Measurements from ENCODE around the gene NMRK2. TPM values are rescaled to one million over a fixed set of nuclear protein-coding genes. Genes with fewer than 3 reads are reported as not detected.

Gene NMRK2
- total RNA-seq, 1 experiment from 2014 or later: not detected

Small RNA genes within 50 kb of the gene (microRNA-seq; reads per million reads assigned to microRNA genes)
- gene MIR637: not detected

Other genes with a start within 250 kb of the NMRK2 start
- gene PIP5K1C, start 232.6 kb upstream of the NMRK2 start, total RNA-seq (2022): 23.6 and 26.3 TPM in 2 replicates
- 84.8 and 111 TPM in 2 replicates for gene TJP3, start 224.7 kb upstream of the NMRK2 start, total RNA-seq (2022)
- gene APBA3, start 171.4 kb upstream of the NMRK2 start, total RNA-seq (2022): 18.1 and 19.6 TPM in 2 replicates
- gene MRPL54, start 170.4 kb upstream of the NMRK2 start, total RNA-seq (2022): 26.1 and 31.0 TPM in 2 replicates
- gene RAX2, start 160.8 kb upstream of the NMRK2 start, total RNA-seq (2022): not detected in 2 replicates
- gene MATK, start 146.7 kb upstream of the NMRK2 start, total RNA-seq (2022): not detected in 2 replicates
- not detected in 2 replicates for gene ZFR2, start 64.0 kb upstream of the NMRK2 start, total RNA-seq (2022)
- gene ATCAY, start 52.4 kb upstream of the NMRK2 start, total RNA-seq (2022): not detected in 2 replicates
- gene DAPK3, start 38.0 kb downstream of the NMRK2 start, total RNA-seq (2022): 46.3 and 50.9 TPM in 2 replicates
- 1,011 and 1,166 TPM in 2 replicates for gene EEF2, start 52.4 kb downstream of the NMRK2 start, total RNA-seq (2022)
- 29.3 and 35.7 TPM in 2 replicates for gene PIAS4, start 74.7 kb downstream of the NMRK2 start, total RNA-seq (2022)
- 38.0 and 44.7 TPM in 2 replicates for gene ZBTB7A, start 133.8 kb downstream of the NMRK2 start, total RNA-seq (2022)
- 113 and 114 TPM in 2 replicates for gene MAP2K2, start 191.1 kb downstream of the NMRK2 start, total RNA-seq (2022)
- gene CREB3L3, start 220.6 kb downstream of the NMRK2 start, total RNA-seq (2022): 0.14 and 0.44 TPM in 2 replicates
- gene SIRT6, start 249.5 kb downstream of the NMRK2 start, total RNA-seq (2022): 22.9 and 26.6 TPM in 2 replicates
- gene ANKRD24, start 249.6 kb downstream of the NMRK2 start, total RNA-seq (2022): 0.76 and 1.4 TPM in 2 replicates

Measured in Calu3 (cell line).